Epithelial cell of proximal tubule (primary cell): ENCODE measurements around the gene UXS1. TPM values are rescaled to one million over a fixed set of nuclear protein-coding genes. Genes with fewer than 3 reads are reported as not detected.
A peak's percentile ranks its signal among the peaks of the same experiment; 100 is the strongest.

ENCODE experiments used
- DNase-seq: peaks from one replicate; pipeline ENCODE4 v3.0.0-alpha.2; 2011; ENCODE audit warnings: low read depth
- H3K4me3 ChIP-seq: 2 replicates; pipeline ENCODE4 v1.5.1; 2011; ENCODE audit warnings: low read depth, mild to moderate bottlenecking, low read length
- total RNA-seq: library from RNA; depleted of rRNA; stranded (reverse); fragments of >200 nt; gene quantifications from 2 replicates; pipeline ENCODE4 v1.2.3, GENCODE V29; 2015
- TF ChIP-seq, protein P1 (sequence below): conservative IDR thresholded peaks from 2 replicates; pipeline ENCODE4 v1.5.1; 2012; ENCODE audit warnings: low read depth, mild to moderate bottlenecking, low read length

Gene UXS1
- total RNA-seq, 1 donor from 2014 or later, result 128 TPM

DNA sequence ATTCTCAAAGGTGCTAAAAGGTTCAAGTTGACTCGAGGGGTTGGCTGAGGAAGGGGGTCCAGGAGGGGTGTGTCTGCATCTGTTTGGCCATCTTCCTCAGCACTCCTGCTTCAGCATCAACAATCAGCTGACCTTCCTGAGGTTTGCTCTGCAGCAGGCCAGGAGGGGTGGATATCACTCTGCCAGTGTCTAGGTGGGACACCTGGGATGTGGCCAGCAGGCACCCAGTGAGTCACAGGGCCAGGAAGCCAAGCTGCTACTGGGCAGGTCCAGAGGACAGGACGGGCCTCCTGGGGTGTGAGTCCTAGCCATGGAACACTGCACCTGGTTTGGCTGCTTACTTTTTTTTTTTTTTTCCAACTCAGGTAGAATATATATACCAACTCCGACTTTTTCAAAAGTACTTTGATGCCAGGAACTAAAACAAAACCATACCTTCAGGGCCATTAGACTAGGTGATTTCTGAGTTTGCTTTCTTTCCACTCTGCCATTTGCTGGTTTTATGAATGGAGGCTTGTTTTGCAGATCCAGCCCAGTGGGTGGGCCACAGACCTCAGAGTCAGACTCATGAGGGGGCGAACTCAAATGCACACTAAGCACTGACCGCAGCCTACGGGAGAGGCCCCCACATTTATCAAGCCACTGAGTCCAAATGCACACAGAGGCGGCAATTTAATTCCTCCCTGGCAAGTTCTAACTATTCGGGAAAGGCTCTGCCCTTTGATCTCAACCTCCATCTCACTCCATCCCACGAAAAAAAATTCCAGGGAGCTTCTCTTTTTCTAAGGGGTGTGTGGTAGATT is 76.0 kb downstream of the UXS1 start:
- no peak overlapping the region for H3K4me3 ChIP-seq
- DNase-seq, result no peak
- TF ChIP-seq, protein P1, sequence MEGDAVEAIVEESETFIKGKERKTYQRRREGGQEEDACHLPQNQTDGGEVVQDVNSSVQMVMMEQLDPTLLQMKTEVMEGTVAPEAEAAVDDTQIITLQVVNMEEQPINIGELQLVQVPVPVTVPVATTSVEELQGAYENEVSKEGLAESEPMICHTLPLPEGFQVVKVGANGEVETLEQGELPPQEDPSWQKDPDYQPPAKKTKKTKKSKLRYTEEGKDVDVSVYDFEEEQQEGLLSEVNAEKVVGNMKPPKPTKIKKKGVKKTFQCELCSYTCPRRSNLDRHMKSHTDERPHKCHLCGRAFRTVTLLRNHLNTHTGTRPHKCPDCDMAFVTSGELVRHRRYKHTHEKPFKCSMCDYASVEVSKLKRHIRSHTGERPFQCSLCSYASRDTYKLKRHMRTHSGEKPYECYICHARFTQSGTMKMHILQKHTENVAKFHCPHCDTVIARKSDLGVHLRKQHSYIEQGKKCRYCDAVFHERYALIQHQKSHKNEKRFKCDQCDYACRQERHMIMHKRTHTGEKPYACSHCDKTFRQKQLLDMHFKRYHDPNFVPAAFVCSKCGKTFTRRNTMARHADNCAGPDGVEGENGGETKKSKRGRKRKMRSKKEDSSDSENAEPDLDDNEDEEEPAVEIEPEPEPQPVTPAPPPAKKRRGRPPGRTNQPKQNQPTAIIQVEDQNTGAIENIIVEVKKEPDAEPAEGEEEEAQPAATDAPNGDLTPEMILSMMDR, result no peak

GRCh38 chr2:106117347-106117746 is 76.8 kb downstream of the UXS1 start:
- TF ChIP-seq, protein P1, result no peak
- no peak for DNase-seq
- H3K4me3 ChIP-seq, result no peak overlapping the region

DNA sequence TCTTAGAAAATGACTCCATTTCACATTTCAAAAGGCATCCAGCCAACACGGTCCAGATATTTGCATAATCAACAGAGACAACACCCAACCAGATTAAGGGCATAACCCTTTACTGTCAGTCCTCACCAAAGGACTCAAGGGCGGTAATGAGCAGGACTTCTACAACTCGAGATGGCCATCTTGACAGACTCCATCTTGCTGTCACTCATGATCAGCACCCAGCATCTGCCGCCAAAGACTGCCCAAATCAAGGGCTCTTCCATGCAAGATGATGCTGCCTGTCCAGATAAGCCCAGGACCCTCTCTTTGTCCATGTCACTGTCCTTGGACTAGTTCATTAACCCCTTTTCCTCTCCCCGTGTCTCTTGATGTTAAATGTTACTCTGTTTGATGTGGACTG is 77.9 kb downstream of the UXS1 start:
- no peak for DNase-seq
- H3K4me3 ChIP-seq, result no peak overlapping the region
- TF ChIP-seq, protein P1, result no peak

DNA sequence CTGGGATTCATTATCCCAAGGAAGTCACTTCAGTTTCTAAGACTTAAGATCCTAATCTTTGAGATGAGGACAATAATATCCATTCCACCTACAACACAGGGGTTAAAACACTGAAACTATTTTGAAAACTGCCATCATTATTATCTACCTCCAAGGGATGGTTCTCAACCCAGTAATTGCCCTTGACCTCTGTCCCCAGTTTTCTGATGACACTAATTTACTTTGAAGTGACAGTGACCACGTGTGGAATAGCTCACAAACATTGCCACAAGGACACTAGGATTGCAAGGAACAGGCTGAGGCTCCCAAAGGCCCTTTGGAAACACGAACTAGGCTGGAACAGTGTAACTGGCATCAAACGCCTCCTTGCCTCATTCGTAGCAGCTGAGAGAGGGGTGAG is 78.4 kb downstream of the UXS1 start:
- no peak overlapping the region for H3K4me3 ChIP-seq
- DNase-seq, result no peak
- TF ChIP-seq, protein P1, result no peak

- peak; percentile 85 for DNase-seq
- H3K4me3 ChIP-seq, result no peak overlapping the region
- TF ChIP-seq, protein P1, result no peak
Observed at GRCh38 chr2:106115250-106115649, 78.9 kb downstream of the UXS1 start.

DNA sequence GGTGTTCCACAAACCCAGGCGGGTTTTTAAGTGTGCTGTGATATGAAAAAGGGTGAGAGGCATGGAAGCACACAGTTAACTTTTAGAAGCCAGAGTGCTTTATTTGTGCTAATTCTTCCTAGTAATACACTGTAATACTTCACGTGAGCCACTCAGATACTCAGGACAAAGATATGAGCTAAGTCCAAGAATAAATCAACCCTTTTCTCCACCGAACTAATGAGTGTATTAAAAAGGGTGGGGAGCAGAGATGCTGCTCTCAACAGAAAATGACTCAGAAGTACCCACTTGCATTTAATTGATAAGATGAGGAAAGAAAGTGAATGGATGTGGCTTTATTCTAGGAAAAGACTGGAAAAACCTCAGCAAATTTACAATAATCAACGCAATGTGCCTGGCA is 79.9 kb downstream of the UXS1 start:
- DNase-seq, result no peak
- no peak overlapping the region for H3K4me3 ChIP-seq
- TF ChIP-seq, protein P1, result no peak
